HepG2 (cell line): ENCODE measurements around the gene GRB10. TPM values are rescaled to one million over a fixed set of nuclear protein-coding genes. Genes with fewer than 3 reads are reported as not detected.

Source experiments
- ATAC-seq: fragments of 200-7000 bp; cut with Tn5 transposase; 3 replicates; pipeline ENCODE4 v1.9.1; 2020; ENCODE audit warnings: mild to moderate bottlenecking, moderate library complexity
- BruUV-seq: library from RNA; stranded (reverse); fragments of 400-500 nt; replicated peaks from 2 replicates; lab custom pipeline; 2021; lab: Mats Ljungman, UMichigan
- CTCF ChIA-PET: fragments of 300-600 bp; formaldehyde crosslinking; extraction: SDS; loops from one replicate; lab custom pipeline; 2021; ENCODE audit warnings: low total read pairs, inconsistent platforms, low intra/inter-chr PET ratio; lab: Yijun Ruan, JAX
- POLR2A ChIA-PET: fragments of 350-600 bp; sonication (Branson Sonifier 250); formaldehyde crosslinking; loops from one replicate; lab custom pipeline; 2020; ENCODE audit warnings: antibody characterized with exemption, inconsistent platforms; lab: Yijun Ruan, JAX
- DNase-seq: peaks from one replicate; pipeline ENCODE4 v3.0.0-alpha.2; 2015; ENCODE audit warnings: low spot score
- FAIRE-seq: peaks from 3 replicates; lab custom pipeline; 2011; peaks lifted over from hg19 to GRCh38; lab: Jason Lieb, UNC
- H2AFZ ChIP-seq: one replicate; pipeline ENCODE4 v1.6.1; 2011; ENCODE audit warnings: low read length, inconsistent platforms
- H3K27ac ChIP-seq: fragments of 300-600 bp; 3 replicates; pipeline ENCODE4 v1.8.0; 2011; ENCODE audit warnings: mixed run types, mild to moderate bottlenecking, mixed read lengths, low read length, inconsistent platforms; ENCODE audit not compliant: insufficient read depth; ENCODE audit errors: extremely low read length
- H3K27me3 ChIP-seq, 2 experiments: fragments of 200-600 bp in 1 of 2; 2 replicates in 1 of 2; 3 replicates in 1 of 2; pipeline versions ENCODE4 v1.6.0 to v1.8.0; 2011; ENCODE audit warnings: low read length in 2 of 2, mild to moderate bottlenecking in 2 of 2, moderate library complexity in 2 of 2, inconsistent platforms in 1 of 2; ENCODE audit not compliant: insufficient read depth in 2 of 2, control insufficient read depth in 1 of 2
- H3K36me3 ChIP-seq, 2 experiments: fragments of 200-600 bp in 1 of 2; replicated peaks in 1 of 2; 2 replicates in 1 of 2; 3 replicates in 1 of 2; pipeline versions ENCODE4 v1.5.1 to v1.8.0; 2011; ENCODE audit warnings: low read length in 2 of 2, inconsistent platforms in 1 of 2; ENCODE audit not compliant: insufficient read depth in 2 of 2, control insufficient read depth in 1 of 2
- H3K4me1 ChIP-seq: 2 replicates; pipeline ENCODE4 v1.5.1; 2012; ENCODE audit warnings: low read length, inconsistent platforms; ENCODE audit not compliant: insufficient read depth
- H3K4me2 ChIP-seq: 2 replicates; pipeline ENCODE4 v1.6.0; 2011; ENCODE audit warnings: low read depth, low read length, inconsistent platforms
- H3K4me3 ChIP-seq, 3 experiments: fragments of 200-600 bp in 1 of 3; sonication (generic), shearing (Covaris generic) in 1 of 3; replicated peaks in 1 of 3; 2 replicates each; pipeline ENCODE4 v1.5.1; 2011 to 2016; ENCODE audit warnings: low read length in 3 of 3, inconsistent platforms in 2 of 3, low read depth in 2 of 3, mild to moderate bottlenecking in 2 of 3, control low read depth in 1 of 3, mixed read lengths in 1 of 3; ENCODE audit not compliant: insufficient read depth in 1 of 3
- H3K79me2 ChIP-seq: one replicate; pipeline ENCODE4 v1.6.1; 2011; ENCODE audit warnings: low read length, inconsistent platforms; ENCODE audit not compliant: insufficient read depth
- H3K9ac ChIP-seq: 2 replicates; pipeline ENCODE4 v1.6.0; 2011; ENCODE audit warnings: mild to moderate bottlenecking, low read depth, low read length, inconsistent platforms; ENCODE audit not compliant: insufficient read depth
- H3K9me3 ChIP-seq: 2 replicates; pipeline ENCODE4 v1.5.1; 2012; ENCODE audit warnings: mild to moderate bottlenecking, low read length
- H4K20me1 ChIP-seq: 2 replicates; pipeline ENCODE4 v1.6.0; 2011; ENCODE audit warnings: inconsistent platforms, mild to moderate bottlenecking, low read length, moderate library complexity; ENCODE audit not compliant: insufficient read depth
- ARNTL ChIP-seq: sonication (generic); formaldehyde crosslinking; IDR thresholded peaks from 2 replicates; pipeline ENCODE4 v1.4.0; 2020; ENCODE audit warnings: mild to moderate bottlenecking, missing genetic modification reagents
- CREM ChIP-seq, 2 experiments: sonication (generic) in 1 of 2; formaldehyde crosslinking in 1 of 2; IDR thresholded peaks; 2 replicates each; pipeline versions ENCODE4 v1.4.0 to v1.6.1; 2016 to 2020; ENCODE audit warnings: antibody characterized with exemption in 1 of 2, mild to moderate bottlenecking in 1 of 2, missing genetic modification reagents in 1 of 2
- DRAP1 ChIP-seq: IDR thresholded peaks from 2 replicates; pipeline ENCODE4 v1.6.1; 2016; ENCODE audit warnings: missing genetic modification reagents, missing compliant biosample characterization
- ELF4 ChIP-seq: sonication (generic); formaldehyde crosslinking; IDR thresholded peaks from 2 replicates; pipeline ENCODE4 v1.5.0; 2020; ENCODE audit warnings: missing genetic modification reagents, mild to moderate bottlenecking, moderate library complexity, borderline replicate concordance
- HDAC1 ChIP-seq: sonication (generic); formaldehyde crosslinking; IDR thresholded peaks from 2 replicates; pipeline ENCODE4 v1.5.1; 2020; ENCODE audit warnings: mild to moderate bottlenecking, missing genetic modification reagents
- IRF2 ChIP-seq: IDR thresholded peaks from 2 replicates; pipeline ENCODE4 v1.6.1; 2018; ENCODE audit warnings: missing genetic modification reagents, missing compliant biosample characterization
- LCORL ChIP-seq, 2 experiments: fragments of 450-650 bp in 1 of 2; sonication (generic) in 1 of 2; formaldehyde crosslinking in 1 of 2; IDR thresholded peaks; 2 replicates each; pipeline versions ENCODE4 v1.5.0 to v1.6.1; 2017 to 2020; ENCODE audit warnings: antibody characterized with exemption in 1 of 2, missing genetic modification reagents in 1 of 2
- MXD4 ChIP-seq: IDR thresholded peaks from 2 replicates; pipeline ENCODE4 v1.6.1; 2016; ENCODE audit warnings: mild to moderate bottlenecking, missing biosample characterization, missing genetic modification reagents
- SP5 ChIP-seq: IDR thresholded peaks from 2 replicates; pipeline ENCODE4 v1.6.1; 2016; ENCODE audit warnings: low read depth, borderline replicate concordance
- UBTF ChIP-seq: sonication (generic); formaldehyde crosslinking; IDR thresholded peaks from 2 replicates; pipeline ENCODE4 v1.4.0; 2020; ENCODE audit warnings: mild to moderate bottlenecking, missing genetic modification reagents
- ZBTB43 ChIP-seq: sonication (generic); formaldehyde crosslinking; conservative IDR thresholded peaks from 2 replicates; pipeline ENCODE4 v1.4.0; 2020; ENCODE audit warnings: missing genetic modification reagents
- ZNF10 ChIP-seq: sonication (generic); formaldehyde crosslinking; IDR thresholded peaks from 2 replicates; pipeline ENCODE4 v1.4.0; 2020; ENCODE audit warnings: mild to moderate bottlenecking, low read depth, missing genetic modification reagents, borderline replicate concordance
- WGBS: methylation state at CpG from one replicate; pipeline ENCODE4 v1.1.6; 2017; ENCODE audit warnings: low lambda C conversion rate; 5-methylcytosine and 5-hydroxymethylcytosine counted together
- in situ Hi-C: cut with HindIII; loops from 2 replicates; pipeline ENCODE4 v1.10.0; 2017; ENCODE audit warnings: low pct_unique_long_range_greater_than_20kb; ENCODE audit not compliant: extremely low pct_ligation_motif_present
- intact Hi-C: fragments of 100-400 bp; cut with micrococcal nuclease; formaldehyde crosslinking; loops from one replicate; pipeline ENCODE4 v1.10.0; 2022; ENCODE audit not compliant: unreplicated experiment
- polyA plus RNA-seq, 8 experiments: library from polyadenylated mRNA; depleted of rRNA in 3 of 8; stranded (reverse) in 7 of 8; unstranded in 1 of 8; fragments of >200 nt; fragmentation: Illumina TruSeq in 4 of 8; extraction: Trizol in 4 of 8; gene quantifications; 2 replicates each; pipeline versions ENCODE4 v1.2.1 to v1.2.3, GENCODE V29; 2011 to 2016; ENCODE audit warnings: low read depth in 4 of 8, missing spikeins in 1 of 8, mixed read lengths in 1 of 8; ENCODE audit not compliant: insufficient read depth in 1 of 8
- total RNA-seq, 5 experiments: library from RNA; depleted of rRNA; stranded (reverse); fragments of >200 nt; fragmentation: Illumina TruSeq; extraction: Trizol; gene quantifications; 2 replicates each; pipeline ENCODE4 v1.2.3, GENCODE V29; 2016; ENCODE audit warnings: low read depth in 1 of 5
- TF ChIP-seq, protein P1 (sequence below): sonication (generic); formaldehyde crosslinking; IDR thresholded peaks from 2 replicates; pipeline ENCODE4 v1.4.0; 2020; ENCODE audit warnings: missing genetic modification reagents; ENCODE audit errors: not compliant biosample characterization
- TF ChIP-seq, protein P2 (sequence below): IDR thresholded peaks from 2 replicates; pipeline ENCODE4 v1.4.0; 2020; ENCODE audit warnings: mild to moderate bottlenecking, missing genetic modification reagents

Gene GRB10
- total and polyA plus RNA-seq, 2 of the 13 experiments (the other 11 are each of a cell fraction or from before 2014, with no cell fraction given): 4.0 to 6.8 TPM

GRCh38 chr7:50560865-50561351, 221.8 kb downstream of the GRB10 start:
- Histone ChIP-seq H2AFZ (no peak overlapping the region), H3K27me3 (no peaks in the 10 kb centered on the region), H4K20me1 (no peaks in the 10 kb centered on the region), H3K4me2 (peak overlapping the region; percentile 63), H3K79me2 (peaks cover 40% of the 10 kb centered on the region), H3K27ac (peak overlapping the region; percentile 60), H3K9ac (no peak overlapping the region), H3K9me3 (no peaks in the 10 kb centered on the region), H3K36me3 (no peaks in the 10 kb centered on the region), H3K4me3 (peak overlapping the region in 1 of 3 experiments; percentile 42; a peak in 2 of 6 replicates), H3K4me1 (peaks cover 97% of the 10 kb centered on the region)
- ATAC-seq (peak; percentile 85), DNase-seq (peak; percentile 80), FAIRE-seq (peak; percentile 77)
- BruUV-seq: no TSS peak
- in situ Hi-C loops (no loop called here), intact Hi-C loops (loop anchor here (2.0 to 5.0 kb wide), 2 partner anchors 32 to 116 kb away; no protein-coding TSS in a partner anchor)
- POLR2A ChIA-PET: interaction anchor here (0.7 to 2.8 kb wide), 6 partner anchors 9 to 54 kb away, joined by 3 to 12 read pairs (median 6); no protein-coding TSS in a partner anchor
- CTCF ChIA-PET: no interaction called here
- 29% methylated on average over 1 of the region's 9 CpGs for WGBS
- TF ChIP-seq ARNTL (peak; percentile 62; the same call in 1 of the 2 replicates), ZNF10 (CRISPR knock-in tag) (no peak), ELF4 (CRISPR knock-in tag) (no peak), LCORL (IDR thresholded peaks at IDR 0.05) (no peak; the same call in 1 of the 2 replicates), LCORL (CRISPR knock-in tag; IDR thresholded peaks at IDR 0.05) (peak; percentile 90), DRAP1 (peak; percentile 49), UBTF (CRISPR knock-in tag) (peak; percentile 30; the same call in 1 of the 2 replicates), ZBTB43 (CRISPR knock-in tag) (no peak), HDAC1 (CRISPR knock-in tag) (peak; percentile 87), IRF2 (CRISPR knock-in tag) (0 out of 2 replicates have a peak, but pooled peaks have one; percentile 32), MXD4 (peak; percentile 31; the same call in 1 of the 2 replicates), SP5 (CRISPR knock-in tag) (0 out of 2 replicates have a peak, but pooled peaks have one; percentile 29), CREM (IDR thresholded peaks at IDR 0.05) (peak; percentile 39; the same call in 1 of the 2 replicates), CREM (CRISPR knock-in tag; IDR thresholded peaks at IDR 0.05) (no peak)
- TF ChIP-seq, protein P1, sequence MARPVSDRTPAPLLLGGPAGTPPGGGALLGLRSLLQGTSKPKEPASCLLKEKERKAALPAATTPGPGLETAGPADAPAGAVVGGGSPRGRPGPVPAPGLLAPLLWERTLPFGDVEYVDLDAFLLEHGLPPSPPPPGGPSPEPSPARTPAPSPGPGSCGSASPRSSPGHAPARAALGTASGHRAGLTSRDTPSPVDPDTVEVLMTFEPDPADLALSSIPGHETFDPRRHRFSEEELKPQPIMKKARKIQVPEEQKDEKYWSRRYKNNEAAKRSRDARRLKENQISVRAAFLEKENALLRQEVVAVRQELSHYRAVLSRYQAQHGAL (CRISPR knock-in tag): no peak
- TF ChIP-seq, protein P2, sequence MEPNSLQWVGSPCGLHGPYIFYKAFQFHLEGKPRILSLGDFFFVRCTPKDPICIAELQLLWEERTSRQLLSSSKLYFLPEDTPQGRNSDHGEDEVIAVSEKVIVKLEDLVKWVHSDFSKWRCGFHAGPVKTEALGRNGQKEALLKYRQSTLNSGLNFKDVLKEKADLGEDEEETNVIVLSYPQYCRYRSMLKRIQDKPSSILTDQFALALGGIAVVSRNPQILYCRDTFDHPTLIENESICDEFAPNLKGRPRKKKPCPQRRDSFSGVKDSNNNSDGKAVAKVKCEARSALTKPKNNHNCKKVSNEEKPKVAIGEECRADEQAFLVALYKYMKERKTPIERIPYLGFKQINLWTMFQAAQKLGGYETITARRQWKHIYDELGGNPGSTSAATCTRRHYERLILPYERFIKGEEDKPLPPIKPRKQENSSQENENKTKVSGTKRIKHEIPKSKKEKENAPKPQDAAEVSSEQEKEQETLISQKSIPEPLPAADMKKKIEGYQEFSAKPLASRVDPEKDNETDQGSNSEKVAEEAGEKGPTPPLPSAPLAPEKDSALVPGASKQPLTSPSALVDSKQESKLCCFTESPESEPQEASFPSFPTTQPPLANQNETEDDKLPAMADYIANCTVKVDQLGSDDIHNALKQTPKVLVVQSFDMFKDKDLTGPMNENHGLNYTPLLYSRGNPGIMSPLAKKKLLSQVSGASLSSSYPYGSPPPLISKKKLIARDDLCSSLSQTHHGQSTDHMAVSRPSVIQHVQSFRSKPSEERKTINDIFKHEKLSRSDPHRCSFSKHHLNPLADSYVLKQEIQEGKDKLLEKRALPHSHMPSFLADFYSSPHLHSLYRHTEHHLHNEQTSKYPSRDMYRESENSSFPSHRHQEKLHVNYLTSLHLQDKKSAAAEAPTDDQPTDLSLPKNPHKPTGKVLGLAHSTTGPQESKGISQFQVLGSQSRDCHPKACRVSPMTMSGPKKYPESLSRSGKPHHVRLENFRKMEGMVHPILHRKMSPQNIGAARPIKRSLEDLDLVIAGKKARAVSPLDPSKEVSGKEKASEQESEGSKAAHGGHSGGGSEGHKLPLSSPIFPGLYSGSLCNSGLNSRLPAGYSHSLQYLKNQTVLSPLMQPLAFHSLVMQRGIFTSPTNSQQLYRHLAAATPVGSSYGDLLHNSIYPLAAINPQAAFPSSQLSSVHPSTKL (CRISPR knock-in tag): peak; percentile 78
